Measurements from ENCODE around the gene NOL3.
A peak's percentile ranks its signal among the peaks of the same experiment; 100 is the strongest.

NOL3 gene

GRCh38 chr16:67155295-67156142 is 14.8 kb upstream of the NOL3 start:
- peak; percentile 62 for DNase-seq

- DNase-seq: no peak
These were observed 14.0 kb upstream of the NOL3 start for GRCh38 chr16:67156143-67156844.

- no peak for DNase-seq
These were observed 13.1 kb upstream of the NOL3 start for GRCh38 chr16:67157106-67157748.

- no peak for DNase-seq
These were observed 12.3 kb upstream of the NOL3 start for GRCh38 chr16:67157892-67158635.

- no peak for DNase-seq
These were observed 11.4 kb upstream of the NOL3 start for GRCh38 chr16:67158637-67159600.

GRCh38 chr16:67161595-67162058 is 8.7 kb upstream of the NOL3 start:
- DNase-seq: no peak

GRCh38 chr16:67162506-67163163 is 7.7 kb upstream of the NOL3 start:
- DNase-seq: no peak

- DNase-seq: peak; percentile 29
These were observed 7.0 kb upstream of the NOL3 start for GRCh38 chr16:67163164-67163998.

- no peak for DNase-seq
These were observed 6.3 kb upstream of the NOL3 start for GRCh38 chr16:67163999-67164558.

GRCh38 chr16:67164599-67165061 is 5.7 kb upstream of the NOL3 start, which contains the start of gene HSF4:
Gene HSF4, plus strand, starts transcription at chr16:67164745. Its CDS starts 67 bp downstream, at chr16:67164812.
- DNase-seq: no peak

- DNase-seq: no peak
These were observed 4.9 kb upstream of the NOL3 start for GRCh38 chr16:67165121-67166078.

GRCh38 chr16:67166110-67166547 is 4.2 kb upstream of the NOL3 start:
- no peak for DNase-seq

- no peak for DNase-seq
These were observed 3.7 kb upstream of the NOL3 start for GRCh38 chr16:67166598-67167168.

- DNase-seq: no peak
These were observed 2.8 kb upstream of the NOL3 start for GRCh38 chr16:67167588-67167987.

- no peak for DNase-seq
These were observed 1.3 kb upstream of the NOL3 start for GRCh38 chr16:67169011-67169451.

- DNase-seq: peak; percentile 38
These were observed 633 bp upstream of the NOL3 start for GRCh38 chr16:67169642-67170167.

GRCh38 chr16:67170949-67171649 is 761 bp downstream of the NOL3 start:
- DNase-seq: peak; percentile 30

Measured in fibroblast of skin of right quadriceps (primary cell).